ENCODE measurements around the gene RAP1GAP.

Gene RAP1GAP

DNA sequence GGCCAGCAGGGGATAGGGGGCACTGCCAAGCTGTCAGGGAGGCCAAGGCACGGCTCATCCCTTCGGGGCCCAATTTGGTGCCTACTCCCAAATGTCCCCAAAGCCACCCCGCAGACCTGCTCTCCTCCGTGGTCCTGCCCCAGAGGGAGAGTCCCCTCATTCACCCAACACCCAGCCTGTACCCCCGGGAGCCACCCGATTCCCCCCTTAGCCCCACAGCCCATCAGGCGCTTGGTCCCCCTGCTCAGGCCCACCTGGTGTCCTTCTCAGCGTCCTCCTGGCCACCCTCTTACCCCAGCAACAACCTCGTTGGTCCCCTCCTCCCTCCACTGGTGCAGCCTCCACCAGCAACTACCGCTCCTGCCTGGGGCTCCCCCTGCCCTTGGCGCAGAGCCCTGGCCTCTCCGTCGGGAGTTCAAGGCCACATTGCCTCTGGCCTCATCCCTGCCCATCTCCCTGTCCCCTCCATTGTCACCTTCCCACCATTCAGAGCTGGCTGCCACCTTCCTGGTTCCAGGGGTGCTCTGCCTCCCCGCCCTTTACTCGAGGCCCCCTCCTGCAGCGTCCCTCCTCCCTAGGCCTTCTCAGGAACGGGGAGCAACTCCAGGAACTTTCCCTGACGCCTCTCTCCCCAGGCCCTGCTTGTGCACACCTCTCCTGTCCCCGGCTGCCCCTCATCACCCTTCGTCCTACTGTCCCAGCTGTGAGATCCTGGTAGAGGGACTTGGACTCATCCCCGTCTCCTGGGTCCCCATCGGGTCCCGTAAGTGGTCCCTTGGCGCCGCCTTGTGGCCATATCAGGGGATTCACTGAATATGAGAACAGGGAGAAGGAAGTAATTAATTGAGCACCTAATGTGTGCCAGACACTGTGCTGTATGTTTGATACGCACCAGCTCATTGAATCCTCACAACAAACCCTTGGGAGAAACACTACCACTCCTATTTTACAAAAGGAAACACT, 73.9 kb downstream of the RAP1GAP start:
- peaks cover 2% of the 10 kb centered on the region for H3K4me1 ChIP-seq (ENCODE audit: control insufficient read depth, insufficient read depth, low read length)

DNA sequence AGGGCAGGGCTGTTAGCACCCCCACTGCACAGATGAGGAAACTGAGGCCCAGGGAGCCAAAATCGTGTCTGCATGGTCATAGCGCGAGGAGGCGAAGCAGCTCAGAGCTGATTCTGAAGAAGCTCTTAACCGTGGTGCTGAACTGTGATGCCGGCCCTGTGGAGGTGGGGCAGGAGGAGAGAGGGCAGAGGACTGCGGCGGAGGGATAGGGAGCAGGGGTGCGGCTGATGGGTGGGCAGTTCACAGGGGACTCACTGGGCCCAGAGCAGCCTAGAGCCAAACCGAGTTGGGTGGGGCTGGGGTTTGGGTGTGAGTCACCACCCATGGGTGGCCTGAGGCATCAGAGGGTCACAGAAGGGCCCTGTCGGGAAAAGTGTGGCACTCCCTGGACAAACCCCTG, 74.7 kb downstream of the RAP1GAP start:
- Histone ChIP-seq H3K9me3 (ENCODE audit: control insufficient read depth in 2 of 2, low read length in 2 of 2) (no peaks in the 10 kb centered on the region), H3K9ac (ENCODE audit: low read length in 2 of 2) (no peak overlapping the region), H3K4me3 (ENCODE audit: low read length in 2 of 2) (no peak overlapping the region), H3K27me3 (ENCODE audit: control insufficient read depth in 1 of 2, insufficient read depth in 2 of 2, low read length in 2 of 2) (peaks cover 13 to 27% of the 10 kb centered on the region in 2 donors), H3K36me3 (ENCODE audit: control insufficient read depth in 2 of 2, insufficient read depth in 2 of 2, low read length in 2 of 2) (no peaks in the 10 kb centered on the region), H3K4me1 (ENCODE audit: control insufficient read depth, insufficient read depth, low read length) (peaks cover 2% of the 10 kb centered on the region), H3K27ac (ENCODE audit: low read length) (no peak overlapping the region)

More for the DNA sequence above, 73.9 kb downstream of the RAP1GAP start:
- H3K36me3 ChIP-seq (ENCODE audit: control insufficient read depth in 2 of 2, insufficient read depth in 2 of 2, low read length in 2 of 2) = no peaks in the 10 kb centered on the region
- H3K9ac ChIP-seq (ENCODE audit: low read length in 2 of 2) = no peak overlapping the region
- H3K4me3 ChIP-seq (ENCODE audit: low read length in 2 of 2) = no peak overlapping the region
- peaks cover 13 to 26% of the 10 kb centered on the region in 2 donors for H3K27me3 ChIP-seq (ENCODE audit: control insufficient read depth in 1 of 2, insufficient read depth in 2 of 2, low read length in 2 of 2)
- no peak overlapping the region for H3K27ac ChIP-seq (ENCODE audit: low read length)
- no peaks in the 10 kb centered on the region for H3K9me3 ChIP-seq (ENCODE audit: control insufficient read depth in 2 of 2, low read length in 2 of 2)

DNA sequence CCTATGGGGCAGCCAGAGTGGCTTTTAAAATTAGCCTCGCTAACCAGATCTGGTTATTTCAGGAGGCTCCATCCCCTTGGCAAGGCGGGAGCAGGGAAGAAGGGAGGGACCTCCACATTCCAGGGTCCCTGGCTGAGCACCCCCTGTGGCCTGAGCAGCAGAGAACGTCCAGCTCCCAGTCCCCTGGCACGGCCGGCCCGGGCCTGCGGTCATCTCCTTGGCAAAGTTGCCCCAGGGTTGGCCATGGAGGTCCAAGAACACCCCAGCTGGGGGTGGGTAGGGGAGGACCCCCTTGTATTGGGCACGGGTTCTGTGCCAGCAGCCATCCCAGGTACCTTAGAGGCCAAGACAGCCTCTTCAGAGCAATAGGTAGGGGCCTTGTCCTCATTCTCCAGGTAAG, 75.9 kb downstream of the RAP1GAP start:
- Histone ChIP-seq H3K27me3 (ENCODE audit: control insufficient read depth in 1 of 2, insufficient read depth in 2 of 2, low read length in 2 of 2) (peaks cover 13 to 33% of the 10 kb centered on the region in 2 donors), H3K9me3 (ENCODE audit: control insufficient read depth in 2 of 2, low read length in 2 of 2) (no peaks in the 10 kb centered on the region), H3K4me3 (ENCODE audit: low read length in 2 of 2) (no peak overlapping the region), H3K4me1 (ENCODE audit: control insufficient read depth, insufficient read depth, low read length) (peaks cover 2% of the 10 kb centered on the region), H3K27ac (ENCODE audit: low read length) (no peak overlapping the region), H3K9ac (ENCODE audit: low read length in 2 of 2) (no peak overlapping the region), H3K36me3 (ENCODE audit: control insufficient read depth in 2 of 2, insufficient read depth in 2 of 2, low read length in 2 of 2) (no peaks in the 10 kb centered on the region)

DNA sequence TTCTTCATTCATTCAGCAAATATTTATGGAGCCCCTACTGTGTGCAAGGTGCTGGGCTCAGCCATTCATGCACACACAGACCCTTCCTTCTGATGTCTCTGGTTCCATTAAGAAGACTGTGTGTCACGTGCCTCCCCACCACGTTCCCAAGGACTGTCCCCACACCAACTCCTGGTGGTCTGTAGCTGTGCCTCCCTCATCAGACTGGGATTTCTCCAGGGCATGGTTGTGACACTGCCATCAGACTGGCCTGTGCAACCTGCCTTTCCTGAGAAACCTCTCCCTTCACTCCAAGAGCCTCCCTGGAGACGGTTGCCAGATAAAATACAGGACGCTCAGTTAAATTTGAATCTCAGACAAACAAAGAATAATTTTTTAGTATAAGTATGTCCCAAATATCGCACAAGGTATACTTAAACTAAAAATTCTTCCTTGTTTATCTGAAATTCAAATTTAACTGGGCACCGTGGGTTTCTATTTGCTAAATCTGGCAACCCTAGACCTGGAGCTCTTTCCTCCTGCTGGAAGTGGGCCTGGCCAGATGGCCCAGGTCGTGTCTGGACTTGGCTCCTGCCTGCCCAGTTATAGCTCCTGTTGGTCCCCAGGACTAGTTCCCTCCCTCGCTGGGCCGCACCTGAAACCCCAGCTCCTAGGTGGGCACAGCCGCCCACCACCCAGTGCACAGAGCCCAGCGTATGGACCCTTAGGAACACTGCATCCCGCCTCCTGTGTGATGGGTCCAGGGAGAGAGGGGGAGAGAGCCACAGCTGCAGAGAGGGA, 76.9 kb downstream of the RAP1GAP start:
- Histone ChIP-seq H3K27me3 (ENCODE audit: control insufficient read depth in 1 of 2, insufficient read depth in 2 of 2, low read length in 2 of 2) (peaks cover 13 to 33% of the 10 kb centered on the region in 2 donors), H3K4me3 (ENCODE audit: low read length in 2 of 2) (no peak overlapping the region)

DNA sequence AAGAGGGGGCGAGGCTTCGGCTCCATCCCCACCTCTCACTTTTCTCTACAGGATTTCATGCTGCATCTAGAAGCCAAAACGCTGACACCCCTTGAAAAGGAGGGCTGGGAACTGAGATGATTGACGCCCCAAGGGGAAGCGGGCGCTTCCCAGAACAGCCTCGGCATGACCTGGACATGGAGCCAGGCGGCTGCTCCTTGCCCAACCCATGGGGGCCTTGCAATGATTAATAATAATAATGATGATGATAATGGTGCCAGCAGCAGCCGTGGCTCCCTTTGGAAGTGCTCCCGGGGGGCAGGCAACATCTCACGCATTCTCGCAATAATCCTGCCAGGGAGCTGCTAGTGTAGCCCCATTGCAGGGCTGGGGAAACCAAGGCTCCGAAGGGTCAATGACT, 78.2 kb downstream of the RAP1GAP start:
- no peak overlapping the region for H3K4me3 ChIP-seq (ENCODE audit: low read length in 2 of 2)

More for the DNA sequence above, 76.9 kb downstream of the RAP1GAP start:
- Histone ChIP-seq H3K36me3 (ENCODE audit: control insufficient read depth in 2 of 2, insufficient read depth in 2 of 2, low read length in 2 of 2) (no peaks in the 10 kb centered on the region), H3K27ac (ENCODE audit: low read length) (no peak overlapping the region), H3K4me1 (ENCODE audit: control insufficient read depth, insufficient read depth, low read length) (peaks cover 2% of the 10 kb centered on the region), H3K9ac (ENCODE audit: low read length in 2 of 2) (no peak overlapping the region), H3K9me3 (ENCODE audit: control insufficient read depth in 2 of 2, low read length in 2 of 2) (no peaks in the 10 kb centered on the region)

DNA sequence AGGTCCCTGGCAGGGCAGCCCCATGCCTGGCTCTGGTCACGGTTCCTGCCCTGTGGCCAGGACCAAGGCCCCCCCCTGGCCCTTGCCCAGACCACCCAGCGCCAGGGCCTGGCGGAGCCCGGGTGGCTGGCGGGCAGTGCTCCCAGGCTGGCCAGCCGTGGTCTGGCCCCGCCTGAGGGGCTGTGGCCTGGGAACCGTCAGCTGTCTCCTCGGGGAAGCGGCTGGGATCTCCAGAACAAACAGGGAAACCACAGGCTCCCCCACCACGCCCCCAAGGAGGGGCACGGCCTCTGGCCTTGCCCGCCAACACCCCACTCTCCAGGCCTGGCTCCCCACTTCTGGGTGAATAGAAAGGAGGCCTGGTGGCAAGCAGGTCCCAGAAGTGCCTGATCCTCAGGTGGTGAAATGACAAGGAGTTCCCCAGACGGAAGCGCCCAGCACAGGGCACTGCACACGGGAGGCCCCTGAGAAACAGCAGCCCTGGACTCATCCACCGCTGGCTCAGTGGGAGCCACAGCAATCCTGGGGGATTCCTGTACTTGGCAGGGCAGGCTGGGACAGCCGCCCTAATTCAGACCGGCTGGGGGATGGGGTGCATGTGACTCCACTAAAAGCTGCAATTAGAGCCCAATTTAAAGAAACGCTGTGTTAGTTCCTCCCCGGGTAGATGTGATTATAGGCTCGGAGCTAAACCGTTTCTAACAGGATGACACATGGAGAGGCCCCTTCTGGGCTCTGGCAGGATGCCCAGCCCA, 78.9 kb downstream of the RAP1GAP start:
- Histone ChIP-seq H3K36me3 (ENCODE audit: control insufficient read depth in 2 of 2, insufficient read depth in 2 of 2, low read length in 2 of 2) (no peaks in the 10 kb centered on the region), H3K27ac (ENCODE audit: low read length) (no peak overlapping the region), H3K27me3 (ENCODE audit: control insufficient read depth in 1 of 2, insufficient read depth in 2 of 2, low read length in 2 of 2) (peaks cover 12 to 30% of the 10 kb centered on the region in 2 donors), H3K4me1 (ENCODE audit: control insufficient read depth, insufficient read depth, low read length) (peaks cover 9% of the 10 kb centered on the region), H3K4me3 (ENCODE audit: low read length in 2 of 2) (no peak overlapping the region), H3K9ac (ENCODE audit: low read length in 2 of 2) (no peak overlapping the region), H3K9me3 (ENCODE audit: control insufficient read depth in 2 of 2, low read length in 2 of 2) (no peaks in the 10 kb centered on the region)

More for the DNA sequence above, 78.2 kb downstream of the RAP1GAP start:
- Histone ChIP-seq H3K9me3 (ENCODE audit: control insufficient read depth in 2 of 2, low read length in 2 of 2) (no peaks in the 10 kb centered on the region), H3K27ac (ENCODE audit: low read length) (no peak overlapping the region), H3K9ac (ENCODE audit: low read length in 2 of 2) (no peak overlapping the region), H3K36me3 (ENCODE audit: control insufficient read depth in 2 of 2, insufficient read depth in 2 of 2, low read length in 2 of 2) (no peaks in the 10 kb centered on the region), H3K27me3 (ENCODE audit: control insufficient read depth in 1 of 2, insufficient read depth in 2 of 2, low read length in 2 of 2) (peaks cover 12 to 36% of the 10 kb centered on the region in 2 donors), H3K4me1 (ENCODE audit: control insufficient read depth, insufficient read depth, low read length) (peaks cover 9% of the 10 kb centered on the region)

DNA sequence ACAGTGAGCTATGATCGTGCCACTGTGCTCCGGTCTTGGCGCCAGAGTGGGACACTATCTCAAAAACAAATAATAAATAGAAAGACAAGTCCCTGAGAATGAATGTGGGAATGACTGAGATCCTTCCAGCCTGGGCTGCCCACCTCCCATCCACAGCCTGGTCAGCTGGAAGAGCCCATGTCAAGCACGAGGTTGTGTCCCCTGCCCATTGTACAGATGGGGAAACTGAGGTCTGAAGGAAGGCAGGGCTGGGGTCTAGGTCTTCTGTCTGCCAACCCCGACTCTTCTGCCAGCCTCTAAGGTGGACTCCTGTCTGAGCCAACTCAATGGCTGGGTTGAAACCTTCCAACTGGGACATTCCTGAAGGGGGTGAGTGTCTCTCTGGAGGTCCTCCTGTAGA, 79.5 kb downstream of the RAP1GAP start:
- Histone ChIP-seq H3K27ac (ENCODE audit: low read length) (no peak overlapping the region), H3K9me3 (ENCODE audit: control insufficient read depth in 2 of 2, low read length in 2 of 2) (no peaks in the 10 kb centered on the region), H3K4me1 (ENCODE audit: control insufficient read depth, insufficient read depth, low read length) (peaks cover 9% of the 10 kb centered on the region), H3K27me3 (ENCODE audit: control insufficient read depth in 1 of 2, insufficient read depth in 2 of 2, low read length in 2 of 2) (peaks cover 12 to 25% of the 10 kb centered on the region in 2 donors), H3K4me3 (ENCODE audit: low read length in 2 of 2) (no peak overlapping the region), H3K9ac (ENCODE audit: low read length in 2 of 2) (no peak overlapping the region), H3K36me3 (ENCODE audit: control insufficient read depth in 2 of 2, insufficient read depth in 2 of 2, low read length in 2 of 2) (no peaks in the 10 kb centered on the region)

DNA sequence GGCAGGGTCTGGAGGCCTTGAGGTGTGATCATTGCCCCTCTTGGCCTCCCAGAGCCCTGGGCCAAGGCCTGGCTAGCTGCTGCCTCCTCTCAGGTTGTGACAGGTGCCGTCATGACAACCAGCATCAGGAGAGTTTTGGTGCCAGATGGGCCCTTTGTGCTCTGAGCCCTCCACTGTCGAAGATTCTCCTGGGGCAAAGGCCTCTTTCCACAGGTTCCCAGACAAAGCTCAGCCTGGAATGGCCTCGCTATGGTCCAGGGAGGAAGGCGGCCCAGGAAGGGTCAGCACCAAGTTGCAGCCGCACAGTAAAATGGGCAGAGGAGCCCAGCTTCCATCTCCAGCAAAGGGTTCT, 81.6 kb downstream of the RAP1GAP start:
- Histone ChIP-seq H3K4me1 (ENCODE audit: control insufficient read depth, insufficient read depth, low read length) (peaks cover 9% of the 10 kb centered on the region), H3K27me3 (ENCODE audit: control insufficient read depth in 1 of 2, insufficient read depth in 2 of 2, low read length in 2 of 2) (peaks cover 12 to 27% of the 10 kb centered on the region in 2 donors), H3K27ac (ENCODE audit: low read length) (no peak overlapping the region), H3K4me3 (ENCODE audit: low read length in 2 of 2) (no peak overlapping the region), H3K9ac (ENCODE audit: low read length in 2 of 2) (no peak overlapping the region), H3K36me3 (ENCODE audit: control insufficient read depth in 2 of 2, insufficient read depth in 2 of 2, low read length in 2 of 2) (no peaks in the 10 kb centered on the region), H3K9me3 (ENCODE audit: control insufficient read depth in 2 of 2, low read length in 2 of 2) (no peaks in the 10 kb centered on the region)

DNA sequence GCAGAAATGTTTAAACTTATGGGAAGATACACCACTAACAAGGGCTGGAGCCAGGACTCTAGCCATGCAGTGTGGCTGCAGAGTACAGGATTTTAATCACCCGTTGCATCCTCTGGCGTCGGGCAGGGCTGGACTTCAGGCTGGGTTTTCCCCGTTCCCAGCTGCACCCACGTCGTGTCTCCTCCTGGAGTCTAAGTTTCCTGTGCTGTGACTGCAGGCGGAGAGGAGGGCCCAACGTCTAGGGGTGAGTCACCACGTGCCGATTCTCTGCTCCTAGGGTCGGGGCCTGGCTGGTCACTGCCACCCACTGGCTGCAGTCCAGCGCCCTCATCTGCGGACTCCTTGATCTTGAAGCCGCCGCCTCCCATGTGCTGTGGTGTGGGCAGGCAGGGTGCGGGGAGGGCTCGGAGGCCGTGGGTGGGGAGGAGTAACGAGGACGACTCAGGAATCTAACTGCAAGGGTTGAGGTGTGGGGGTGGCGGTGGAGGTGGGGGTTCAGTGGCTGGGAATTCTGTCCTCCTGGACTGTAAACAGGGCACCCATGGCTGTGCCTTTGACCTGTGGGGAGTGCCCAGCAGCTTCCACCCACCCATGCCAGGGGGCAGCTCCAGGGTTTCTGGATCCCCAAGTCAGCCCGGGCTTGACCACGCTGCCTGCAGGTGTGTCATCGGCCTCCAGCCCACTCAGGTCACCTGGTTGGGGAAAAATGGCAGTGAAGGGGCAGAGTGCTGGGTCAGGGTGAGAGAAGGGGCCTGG, 82.1 kb downstream of the RAP1GAP start:
- Histone ChIP-seq H3K36me3 (ENCODE audit: control insufficient read depth in 2 of 2, insufficient read depth in 2 of 2, low read length in 2 of 2) (no peaks in the 10 kb centered on the region), H3K4me1 (ENCODE audit: control insufficient read depth, insufficient read depth, low read length) (peaks cover 9% of the 10 kb centered on the region), H3K4me3 (ENCODE audit: low read length in 2 of 2) (no peak overlapping the region), H3K27me3 (ENCODE audit: control insufficient read depth in 1 of 2, insufficient read depth in 2 of 2, low read length in 2 of 2) (peaks cover 12 to 27% of the 10 kb centered on the region in 2 donors), H3K9ac (ENCODE audit: low read length in 2 of 2) (no peak overlapping the region), H3K9me3 (ENCODE audit: control insufficient read depth in 2 of 2, low read length in 2 of 2) (no peaks in the 10 kb centered on the region), H3K27ac (ENCODE audit: low read length) (no peak overlapping the region)

DNA sequence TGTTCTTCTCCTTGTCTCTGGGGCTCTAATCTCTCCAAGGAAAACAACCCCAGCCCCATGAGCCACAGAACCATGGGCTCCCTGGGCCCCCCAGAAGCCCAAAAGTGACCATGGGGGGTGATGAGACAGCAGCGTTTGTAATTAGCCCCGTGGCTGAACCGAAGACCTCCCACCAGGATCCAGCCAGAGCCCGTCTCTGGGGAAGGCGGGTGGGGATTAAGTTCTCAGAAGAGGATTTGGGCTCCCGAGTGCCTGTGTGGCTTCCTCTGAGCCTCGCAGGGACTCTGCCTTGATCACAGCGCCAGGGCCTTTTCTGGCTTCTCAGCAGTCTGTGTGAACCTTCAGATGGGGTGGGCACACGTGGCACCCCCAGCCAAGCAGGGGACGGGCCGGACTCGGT, 82.9 kb downstream of the RAP1GAP start:
- H3K27me3 ChIP-seq (ENCODE audit: control insufficient read depth in 1 of 2, insufficient read depth in 2 of 2, low read length in 2 of 2) = peaks cover 10 to 24% of the 10 kb centered on the region in 2 donors

More for the DNA sequence above, 82.9 kb downstream of the RAP1GAP start:
- Histone ChIP-seq H3K4me1 (ENCODE audit: control insufficient read depth, insufficient read depth, low read length) (peaks cover 9% of the 10 kb centered on the region), H3K4me3 (ENCODE audit: low read length in 2 of 2) (no peak overlapping the region), H3K9me3 (ENCODE audit: control insufficient read depth in 2 of 2, low read length in 2 of 2) (no peaks in the 10 kb centered on the region), H3K9ac (ENCODE audit: low read length in 2 of 2) (no peak overlapping the region), H3K27ac (ENCODE audit: low read length) (no peak overlapping the region), H3K36me3 (ENCODE audit: control insufficient read depth in 2 of 2, insufficient read depth in 2 of 2, low read length in 2 of 2) (no peaks in the 10 kb centered on the region)
